Upper lobe of left lung (tissue), 4 donors: ENCODE data around the gene BCAS3.

Experiments used
- POLR2AphosphoS5 ChIP-seq, 2 donors: sonication (generic); formaldehyde crosslinking; IDR thresholded peaks; one replicate each; pipeline ENCODE4 v1.5.1; 2017; ENCODE audit warnings: antibody characterized with exemption in 2 of 2
- TF ChIP-seq, protein P1 (sequence below), 6 experiments: fragments of 450-650 bp in 4 of 6; fragments of 200-600 bp in 2 of 6; sonication (generic) in 2 of 6; IDR thresholded peaks; one replicate each; pipeline ENCODE4 v1.5.1; 2016 to 2019; ENCODE audit warnings: antibody characterized with exemption in 6 of 6

DNA sequence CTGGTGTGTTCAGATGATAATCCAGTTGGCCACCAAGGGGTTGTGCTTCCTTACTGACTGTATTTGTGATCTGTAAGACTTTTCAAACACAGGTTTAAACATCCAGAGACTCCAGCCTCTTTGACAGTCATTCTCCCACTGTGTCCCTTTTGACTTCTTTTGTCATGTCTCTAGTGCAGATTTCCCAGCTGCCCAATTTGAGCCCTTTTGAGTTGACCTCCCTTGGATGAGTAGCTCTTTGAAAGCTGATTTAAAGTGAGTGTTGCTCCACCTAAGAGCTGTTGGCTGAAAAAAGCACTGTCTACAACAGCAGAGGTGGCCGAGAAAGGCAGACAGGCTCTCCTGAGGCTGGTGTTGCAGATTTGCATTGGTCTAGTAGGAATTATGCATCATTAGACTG lies 533.6 kb downstream of the BCAS3 start:
- TF ChIP-seq, protein P1, sequence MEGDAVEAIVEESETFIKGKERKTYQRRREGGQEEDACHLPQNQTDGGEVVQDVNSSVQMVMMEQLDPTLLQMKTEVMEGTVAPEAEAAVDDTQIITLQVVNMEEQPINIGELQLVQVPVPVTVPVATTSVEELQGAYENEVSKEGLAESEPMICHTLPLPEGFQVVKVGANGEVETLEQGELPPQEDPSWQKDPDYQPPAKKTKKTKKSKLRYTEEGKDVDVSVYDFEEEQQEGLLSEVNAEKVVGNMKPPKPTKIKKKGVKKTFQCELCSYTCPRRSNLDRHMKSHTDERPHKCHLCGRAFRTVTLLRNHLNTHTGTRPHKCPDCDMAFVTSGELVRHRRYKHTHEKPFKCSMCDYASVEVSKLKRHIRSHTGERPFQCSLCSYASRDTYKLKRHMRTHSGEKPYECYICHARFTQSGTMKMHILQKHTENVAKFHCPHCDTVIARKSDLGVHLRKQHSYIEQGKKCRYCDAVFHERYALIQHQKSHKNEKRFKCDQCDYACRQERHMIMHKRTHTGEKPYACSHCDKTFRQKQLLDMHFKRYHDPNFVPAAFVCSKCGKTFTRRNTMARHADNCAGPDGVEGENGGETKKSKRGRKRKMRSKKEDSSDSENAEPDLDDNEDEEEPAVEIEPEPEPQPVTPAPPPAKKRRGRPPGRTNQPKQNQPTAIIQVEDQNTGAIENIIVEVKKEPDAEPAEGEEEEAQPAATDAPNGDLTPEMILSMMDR (IDR thresholded peaks at IDR 0.05) = no peak
- TF ChIP-seq POLR2AphosphoS5 (IDR thresholded peaks at IDR 0.05) = no peak
